ENCODE results near the gene TAPBP.
"Not testable (repeated sequence)": the region's sequence is repeated elsewhere in the genome, so short reads cannot be mapped to it uniquely, and the experiment has no call there.

TAPBP gene

DNA sequence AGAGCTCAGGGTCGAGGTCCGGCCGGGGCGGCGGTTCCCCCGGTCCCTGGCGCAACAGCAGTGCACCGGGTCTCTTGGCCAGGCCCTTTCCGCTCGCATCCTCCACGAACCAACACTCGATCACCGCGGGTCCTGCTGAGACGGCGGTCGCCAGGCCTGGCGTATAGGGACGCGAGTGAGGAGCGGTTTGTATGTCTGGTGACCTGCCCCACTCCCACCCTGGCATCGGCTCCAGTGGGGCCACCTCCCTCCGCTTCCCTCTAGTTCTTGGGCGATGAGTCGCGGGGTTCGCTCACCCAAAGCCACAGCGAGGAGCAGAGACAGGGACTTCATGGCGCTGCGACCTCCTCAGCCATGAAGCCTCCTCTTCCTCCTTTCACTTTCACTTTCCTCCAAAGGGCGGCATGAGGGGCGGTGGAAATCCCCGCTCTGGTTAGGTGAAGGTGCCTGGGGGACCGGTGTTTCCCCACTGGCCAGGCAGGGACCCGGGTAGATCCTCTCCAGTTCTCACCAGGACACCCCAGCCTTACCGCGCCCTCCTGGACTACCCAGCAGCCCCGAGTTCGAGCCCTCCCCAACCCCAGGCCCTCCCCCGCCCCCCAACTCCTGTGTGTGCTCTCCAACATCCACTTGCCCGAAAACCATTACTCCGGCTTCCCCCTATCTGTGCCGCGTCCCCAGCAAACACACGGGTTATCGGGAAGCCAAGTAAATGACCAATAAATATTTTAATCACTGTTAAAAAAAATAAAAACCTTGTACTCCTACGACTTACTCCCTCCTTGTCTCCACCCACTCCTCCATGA, at the start of gene TAPBP:
TSS of gene TAPBP (minus strand) at position 370 of the 806 bp plus-strand sequence. CDS start at position 333, 37 bp downstream.
- TF ChIP-seq, protein P1, sequence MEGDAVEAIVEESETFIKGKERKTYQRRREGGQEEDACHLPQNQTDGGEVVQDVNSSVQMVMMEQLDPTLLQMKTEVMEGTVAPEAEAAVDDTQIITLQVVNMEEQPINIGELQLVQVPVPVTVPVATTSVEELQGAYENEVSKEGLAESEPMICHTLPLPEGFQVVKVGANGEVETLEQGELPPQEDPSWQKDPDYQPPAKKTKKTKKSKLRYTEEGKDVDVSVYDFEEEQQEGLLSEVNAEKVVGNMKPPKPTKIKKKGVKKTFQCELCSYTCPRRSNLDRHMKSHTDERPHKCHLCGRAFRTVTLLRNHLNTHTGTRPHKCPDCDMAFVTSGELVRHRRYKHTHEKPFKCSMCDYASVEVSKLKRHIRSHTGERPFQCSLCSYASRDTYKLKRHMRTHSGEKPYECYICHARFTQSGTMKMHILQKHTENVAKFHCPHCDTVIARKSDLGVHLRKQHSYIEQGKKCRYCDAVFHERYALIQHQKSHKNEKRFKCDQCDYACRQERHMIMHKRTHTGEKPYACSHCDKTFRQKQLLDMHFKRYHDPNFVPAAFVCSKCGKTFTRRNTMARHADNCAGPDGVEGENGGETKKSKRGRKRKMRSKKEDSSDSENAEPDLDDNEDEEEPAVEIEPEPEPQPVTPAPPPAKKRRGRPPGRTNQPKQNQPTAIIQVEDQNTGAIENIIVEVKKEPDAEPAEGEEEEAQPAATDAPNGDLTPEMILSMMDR (IDR thresholded peaks at IDR 0.05; ENCODE audit: insufficient read depth, low read depth, low read length, missing control alignments) = no peak
- peak within 1 kb of the TSS; percentile 87 for H3K4me3 ChIP-seq (ENCODE audit: low read depth, low read length)
- peak; percentile 93 for DNase-seq (ENCODE audit: low read depth)

DNA sequence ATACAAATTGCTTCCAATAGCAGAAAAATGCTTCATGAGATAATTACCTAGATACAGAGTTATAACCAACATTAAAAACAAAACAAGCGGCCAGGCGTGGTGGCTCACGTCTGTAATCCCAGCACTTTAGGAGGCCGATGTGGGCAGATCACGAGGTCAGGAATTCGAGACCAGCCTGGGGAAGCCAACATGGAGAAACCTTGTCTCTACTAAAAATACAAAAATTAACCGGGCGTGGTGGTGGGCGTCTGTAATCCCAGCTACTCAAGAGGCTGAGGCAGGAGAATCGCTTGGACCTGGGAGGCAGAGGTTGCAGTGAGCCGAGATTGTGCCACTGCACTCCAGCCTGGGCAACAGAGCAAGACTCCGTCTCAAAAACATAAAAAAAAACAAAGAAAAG, 49.6 kb upstream of the TAPBP start:
- H3K4me3 ChIP-seq (ENCODE audit: low read depth, low read length); DNase-seq (ENCODE audit: low read depth): not testable (repeated sequence)

DNA sequence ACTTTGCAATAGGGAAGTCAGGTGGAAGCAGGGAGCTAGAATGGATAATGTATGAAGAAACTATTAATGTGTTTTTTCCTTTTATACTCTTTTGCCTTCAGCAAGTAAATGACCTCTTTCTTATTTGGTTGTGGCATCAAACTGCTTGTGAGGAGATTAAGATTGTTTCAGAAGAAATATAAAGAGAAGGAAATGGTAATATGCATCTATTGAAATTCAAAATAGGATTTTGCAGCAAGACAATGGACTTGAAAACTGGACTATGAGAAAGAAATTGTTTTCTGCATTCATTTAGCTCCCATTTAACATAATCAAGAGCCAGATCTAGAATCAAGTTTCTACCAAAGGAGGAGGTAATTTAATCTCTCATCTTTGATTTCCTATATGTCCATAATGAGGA, 45.5 kb upstream of the TAPBP start:
- TF ChIP-seq, protein P1 (IDR thresholded peaks at IDR 0.05; ENCODE audit: insufficient read depth, low read depth, low read length, missing control alignments) = no peak
- no peak for DNase-seq (ENCODE audit: low read depth)
- no peak overlapping the region for H3K4me3 ChIP-seq (ENCODE audit: low read depth, low read length)

DNA sequence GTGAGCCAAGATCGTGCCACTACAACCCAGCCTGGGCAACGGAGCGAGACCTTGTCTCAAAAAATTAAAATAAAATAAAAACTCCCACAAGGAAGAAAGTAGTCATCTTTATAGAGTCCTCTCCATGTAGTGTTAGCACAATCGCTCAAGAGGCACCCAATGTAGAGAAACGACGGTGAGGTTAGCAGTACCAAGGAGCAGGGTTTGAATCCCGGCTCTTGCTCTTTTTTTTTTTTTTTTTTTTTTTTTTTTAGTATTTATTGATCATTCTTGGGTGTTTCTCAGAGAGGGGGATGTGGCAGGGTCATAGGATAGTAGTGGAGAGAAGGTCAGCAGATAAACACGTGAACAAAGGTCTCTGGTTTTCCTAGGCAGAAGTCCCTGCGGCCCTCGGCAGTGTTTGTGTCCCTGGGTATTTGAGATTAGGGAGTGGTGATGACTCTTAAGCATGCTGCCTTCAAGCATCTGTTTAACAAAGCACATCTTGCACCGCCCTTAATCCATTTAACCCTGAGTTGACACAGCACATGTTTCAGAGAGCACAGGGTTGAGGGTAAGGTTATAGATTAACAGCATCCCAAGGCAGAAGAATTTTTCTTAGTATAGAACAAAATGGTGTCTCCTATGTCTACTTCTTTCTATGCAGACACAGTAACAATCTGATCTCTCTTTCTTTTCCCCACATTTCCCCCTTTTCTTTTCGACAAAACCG, 43.4 kb upstream of the TAPBP start:
- DNase-seq (ENCODE audit: low read depth) = not testable (repeated sequence)

DNA sequence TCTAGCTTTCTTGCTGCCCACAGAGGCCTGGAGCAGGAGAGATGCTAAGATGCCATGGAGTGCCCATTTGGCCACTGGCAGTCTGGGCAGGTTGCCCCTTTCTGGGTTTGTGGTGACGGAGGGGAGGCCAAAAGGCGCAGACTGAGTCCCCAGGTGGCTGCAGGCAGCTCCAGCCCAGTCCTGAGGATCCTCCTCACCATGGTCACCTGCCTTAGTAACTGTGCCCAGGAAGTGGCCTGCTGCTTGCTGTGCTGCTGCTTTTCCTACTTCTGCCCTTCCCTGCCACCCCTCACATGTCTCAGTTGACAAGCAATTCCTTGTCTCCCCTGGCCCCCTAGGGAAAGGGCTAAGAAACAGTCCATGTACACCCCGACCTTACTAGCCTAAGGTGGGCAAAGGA, 42.4 kb upstream of the TAPBP start:
- DNase-seq (ENCODE audit: low read depth) = no peak
- TF ChIP-seq, protein P1 (IDR thresholded peaks at IDR 0.05; ENCODE audit: insufficient read depth, low read depth, low read length, missing control alignments) = no peak
- no peak overlapping the region for H3K4me3 ChIP-seq (ENCODE audit: low read depth, low read length)

More for the DNA sequence above, 43.4 kb upstream of the TAPBP start:
- H3K4me3 ChIP-seq (ENCODE audit: low read depth, low read length) = not testable (repeated sequence)

DNA sequence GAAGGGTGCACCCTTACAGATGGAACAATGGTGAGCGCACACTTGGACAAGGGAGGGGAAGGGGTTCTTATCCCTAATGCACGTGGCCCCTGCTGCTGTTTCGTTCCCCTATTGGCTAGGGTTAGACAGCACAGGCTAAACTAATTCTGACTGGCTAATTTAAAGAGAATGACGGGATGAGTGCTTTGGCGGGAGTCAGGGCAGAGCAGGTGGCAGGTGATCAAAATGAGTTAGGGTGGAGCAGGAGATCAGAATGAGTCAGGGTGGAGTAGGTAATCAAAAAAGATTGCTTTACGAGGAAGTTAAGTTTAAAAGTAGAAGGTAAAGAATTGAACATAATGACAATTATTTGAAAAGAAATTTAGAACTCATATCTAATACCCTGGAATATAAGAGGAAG, 42.0 kb upstream of the TAPBP start:
- not testable (repeated sequence) for H3K4me3 ChIP-seq (ENCODE audit: low read depth, low read length); DNase-seq (ENCODE audit: low read depth)

DNA sequence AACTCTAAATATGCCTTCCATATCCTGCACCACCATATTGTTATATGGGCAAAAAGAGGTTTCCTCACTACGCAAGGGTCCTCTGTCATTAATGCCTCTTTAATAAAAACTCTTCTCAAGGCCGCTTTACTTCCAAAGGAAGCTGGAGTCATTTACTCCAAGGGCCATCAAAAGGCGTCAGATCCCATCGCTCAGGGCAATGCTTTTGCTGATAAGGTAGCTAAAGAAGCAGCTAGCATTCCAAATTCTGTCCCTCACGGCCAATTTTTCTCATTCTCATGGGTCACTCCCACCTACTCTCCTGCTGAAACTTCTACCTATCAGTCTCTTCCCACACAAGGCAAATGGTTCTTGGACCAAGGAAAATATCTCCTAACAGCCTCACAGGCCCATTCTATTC, 33.9 kb upstream of the TAPBP start:
- no peak for DNase-seq (ENCODE audit: low read depth)

DNA sequence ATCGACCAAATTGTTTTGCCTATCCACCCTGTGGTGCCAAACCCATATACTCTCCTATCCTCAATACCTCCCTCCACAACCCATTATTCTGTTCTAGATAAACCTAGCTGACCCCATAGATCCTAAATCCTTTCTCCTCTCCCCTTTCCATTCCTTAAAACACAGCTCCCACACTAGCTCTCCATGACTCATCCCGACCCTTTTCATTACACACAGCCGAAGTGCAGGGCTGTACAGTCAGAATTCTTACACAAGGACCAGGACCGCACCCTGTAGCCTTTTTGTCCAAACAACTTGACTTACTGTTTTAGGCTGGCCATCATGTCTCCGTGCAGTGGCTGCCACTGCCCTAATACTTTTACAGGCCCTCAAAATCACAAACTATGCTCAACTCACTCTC, 33.1 kb upstream of the TAPBP start:
- DNase-seq (ENCODE audit: low read depth); H3K4me3 ChIP-seq (ENCODE audit: low read depth, low read length): not testable (repeated sequence)

More for the DNA sequence above, 33.9 kb upstream of the TAPBP start:
- H3K4me3 ChIP-seq (ENCODE audit: low read depth, low read length) = no peak overlapping the region
- TF ChIP-seq, protein P1 (IDR thresholded peaks at IDR 0.05; ENCODE audit: insufficient read depth, low read depth, low read length, missing control alignments) = no peak

Measured in GM12865 (cell line).